Stomach smooth muscle (tissue), 2 donors: ENCODE results near the gene RAPSN.

Experiments used
- H3K27ac ChIP-seq: one replicate; pipeline ENCODE4 v1.7.0; 2013; ENCODE audit warnings: mild to moderate bottlenecking, low read length, inconsistent platforms
- H3K27me3 ChIP-seq, 2 donors: one replicate each; pipeline ENCODE4 v1.7.0; 2013; ENCODE audit warnings: low read length in 2 of 2; ENCODE audit not compliant: insufficient read depth in 2 of 2, control insufficient read depth in 1 of 2
- H3K36me3 ChIP-seq, 2 donors: one replicate each; pipeline ENCODE4 v1.7.0; 2013; ENCODE audit warnings: low read length in 2 of 2; ENCODE audit not compliant: control insufficient read depth in 2 of 2, insufficient read depth in 2 of 2
- H3K4me1 ChIP-seq: one replicate; pipeline ENCODE4 v1.7.0; 2013; ENCODE audit warnings: low read length; ENCODE audit not compliant: control insufficient read depth, insufficient read depth
- H3K4me3 ChIP-seq, 2 donors: one replicate each; pipeline ENCODE4 v1.7.0; 2013; ENCODE audit warnings: low read length in 2 of 2
- H3K9ac ChIP-seq, 2 donors: one replicate each; pipeline ENCODE4 v1.7.0; 2013; ENCODE audit warnings: low read length in 2 of 2, mild to moderate bottlenecking in 1 of 2
- H3K9me3 ChIP-seq, 2 donors: one replicate each; pipeline ENCODE4 v1.7.0; 2013; ENCODE audit warnings: low read length in 2 of 2; ENCODE audit not compliant: control insufficient read depth in 2 of 2
- donor health status: healthy.
- donor health status: Pancreatic carcinoma.

The RAPSN gene

DNA sequence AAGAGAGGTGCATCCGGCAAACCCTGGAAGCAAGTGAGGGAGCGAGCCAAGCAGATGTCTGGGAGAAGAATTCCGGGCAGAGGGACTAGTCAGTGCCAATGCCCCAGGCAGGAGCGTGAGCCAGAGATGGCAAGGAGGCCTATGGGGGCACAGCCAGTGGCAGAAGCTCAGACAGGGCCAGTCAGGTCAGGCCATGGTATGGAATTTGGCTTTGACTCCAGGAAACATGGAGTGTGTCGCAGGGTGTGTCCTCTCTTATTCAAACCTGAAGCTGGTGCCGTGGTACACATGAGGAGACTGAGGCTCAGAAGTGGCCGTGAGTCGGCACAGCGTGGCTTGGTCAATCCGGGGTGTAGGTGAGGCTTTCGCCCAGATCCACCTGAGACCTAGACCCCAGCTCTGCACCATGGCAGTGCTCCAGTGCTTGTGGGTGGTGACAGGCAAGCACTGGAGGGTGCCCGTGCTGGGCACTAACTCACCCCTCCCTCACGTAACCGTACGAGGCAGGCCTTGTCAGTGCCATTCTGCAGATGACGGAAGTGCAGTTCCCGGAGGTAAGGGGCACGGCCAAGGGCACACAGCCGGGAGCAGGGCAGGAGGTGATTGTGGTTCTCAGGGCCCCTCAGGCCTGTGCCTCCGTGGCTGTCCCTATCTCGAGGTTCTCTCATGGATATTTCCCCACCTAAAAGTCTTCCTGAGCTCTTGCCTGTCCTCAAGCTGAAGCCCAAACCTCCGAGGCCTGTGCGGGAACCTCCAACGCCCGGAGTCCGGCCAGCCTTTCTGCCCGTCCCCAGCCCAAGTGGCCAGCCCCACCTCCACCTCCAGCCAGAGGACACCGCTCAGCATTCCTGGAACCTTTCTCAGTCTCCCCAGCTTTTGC is 60.0 kb downstream of the RAPSN start:
- Histone ChIP-seq H3K27ac (no peak overlapping the region), H3K4me1 (peaks cover 2% of the 10 kb centered on the region), H3K4me3 (no peak overlapping the region), H3K9ac (no peak overlapping the region), H3K27me3 (no peaks in the 10 kb centered on the region), H3K9me3 (no peaks in the 10 kb centered on the region), H3K36me3 (no peaks in the 10 kb centered on the region)

GRCh38 chr11:47387944-47388696 is 60.8 kb downstream of the RAPSN start:
- H3K9me3 ChIP-seq = no peaks in the 10 kb centered on the region
- H3K4me1 ChIP-seq = peaks cover 2% of the 10 kb centered on the region
- H3K9ac ChIP-seq = no peak overlapping the region
- H3K27me3 ChIP-seq = no peaks in the 10 kb centered on the region
- H3K27ac ChIP-seq = no peak overlapping the region
- H3K4me3 ChIP-seq = no peak overlapping the region
- H3K36me3 ChIP-seq = no peaks in the 10 kb centered on the region
